Measurements from ENCODE around the gene CHM.

GRCh38 chrX:85905851-85906250, 141.5 kb downstream of the CHM start:
- no peak for TF ChIP-seq POLR2A (IDR thresholded peaks at IDR 0.05; ENCODE audit: low read depth, low read length)
- no peak for TF ChIP-seq POLR2AphosphoS5 (IDR thresholded peaks at IDR 0.05; ENCODE audit: low read depth, low read length)
- TF ChIP-seq TAF1 (IDR thresholded peaks at IDR 0.05; ENCODE audit: low read depth, low read length) = no peak
- TF ChIP-seq SPI1 (IDR thresholded peaks at IDR 0.05; ENCODE audit: low read depth, low read length) = no peak

All from GM12891 (cell line).